ENCODE data around the gene PDE6A. TPM values are rescaled to one million over a fixed set of nuclear protein-coding genes. Genes with fewer than 3 reads are reported as not detected.

Gene PDE6A
- total RNA-seq, 1 experiment from 2014 or later: 2.6 TPM

DNA sequence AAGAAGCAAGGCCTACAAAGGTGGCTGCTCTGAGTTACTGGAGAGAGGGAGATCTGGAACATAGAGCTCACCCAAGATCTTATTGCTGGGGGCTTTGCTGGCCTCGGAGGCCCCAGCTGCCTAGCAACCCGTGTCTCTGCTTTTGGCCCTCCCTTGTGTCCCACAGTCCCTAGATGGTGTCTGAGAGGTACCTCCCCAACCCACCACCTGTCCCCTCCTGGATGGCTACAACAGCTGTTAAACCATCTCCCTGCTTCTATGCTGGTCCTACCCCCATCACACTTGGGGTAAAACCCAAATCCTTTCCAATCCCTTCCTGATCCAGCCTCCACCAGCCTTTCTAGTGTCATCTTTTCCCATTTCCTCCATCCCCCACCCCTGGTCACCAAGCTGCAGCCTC lies 127.9 kb downstream of the PDE6A start:
- no peaks in the 10 kb centered on the region for H3K27me3 Mint-ChIP-seq (ENCODE audit: insufficient read depth, unreplicated experiment)
- H3K4me1 ChIP-seq: no peaks in the 10 kb centered on the region
- no peaks in the 10 kb centered on the region for H3K4me1 Mint-ChIP-seq (ENCODE audit: low read depth, unreplicated experiment)
- H3K27me3 ChIP-seq (replicated peaks; ENCODE audit: control insufficient read depth, insufficient read depth, low read length): no peaks in the 10 kb centered on the region
- intact Hi-C loops (cut with micrococcal nuclease; ENCODE audit: unreplicated experiment): no loop called here
- BruUV-seq (replicated peaks): no TSS peak
- CTCF ChIA-PET: interaction anchor here (1.1 kb wide), 1 partner anchor 160 kb away, joined by 4 read pairs; no protein-coding TSS in a partner anchor
- TF ChIP-seq CTCF (IDR thresholded peaks at IDR 0.05; ENCODE audit: insufficient read depth in 1 of 2, low read depth in 1 of 2, low read length in 1 of 2, severe bottlenecking in 1 of 2, unreplicated experiment in 1 of 2): no peak
- POLR2A ChIA-PET: no interaction called here
- no peaks in the 10 kb centered on the region for H3K36me3 ChIP-seq (ENCODE audit: control insufficient read depth, insufficient read depth, low read length)
- H3K27ac Mint-ChIP-seq (ENCODE audit: unreplicated experiment): no peak overlapping the region
- no peaks in the 10 kb centered on the region for H3K9me3 Mint-ChIP-seq (ENCODE audit: unreplicated experiment)
- H3K9me3 ChIP-seq: no peaks in the 10 kb centered on the region
- no peak for DNase-seq
- no peak overlapping the region for H3K4me3 Mint-ChIP-seq (ENCODE audit: unreplicated experiment)
- H3K4me3 ChIP-seq (ENCODE audit: low read depth, low read length): no peak overlapping the region
- no peaks in the 10 kb centered on the region for H3K36me3 Mint-ChIP-seq (ENCODE audit: insufficient read depth, unreplicated experiment)

- Mint-ChIP-seq H3K4me1 (ENCODE audit: low read depth, unreplicated experiment) (peaks cover 8% of the 10 kb centered on the region), H3K27me3 (ENCODE audit: insufficient read depth, unreplicated experiment) (no peaks in the 10 kb centered on the region), H3K36me3 (ENCODE audit: insufficient read depth, unreplicated experiment) (no peaks in the 10 kb centered on the region), H3K9me3 (ENCODE audit: unreplicated experiment) (no peaks in the 10 kb centered on the region), H3K4me3 (ENCODE audit: unreplicated experiment) (no peak overlapping the region), H3K27ac (ENCODE audit: unreplicated experiment) (no peak overlapping the region)
- DNase-seq: no peak
- H3K36me3 ChIP-seq (ENCODE audit: control insufficient read depth, insufficient read depth, low read length): no peaks in the 10 kb centered on the region
- no peak for TF ChIP-seq CTCF (IDR thresholded peaks at IDR 0.05; ENCODE audit: insufficient read depth in 1 of 2, low read depth in 1 of 2, low read length in 1 of 2, severe bottlenecking in 1 of 2, unreplicated experiment in 1 of 2)
- no TSS peak for BruUV-seq (replicated peaks)
- no peak overlapping the region for H3K4me3 ChIP-seq (ENCODE audit: low read depth, low read length)
- POLR2A ChIA-PET: no interaction called here
- intact Hi-C loops (cut with micrococcal nuclease; ENCODE audit: unreplicated experiment): no loop called here
- no peaks in the 10 kb centered on the region for H3K9me3 ChIP-seq
- CTCF ChIA-PET: no interaction called here
- no peaks in the 10 kb centered on the region for H3K4me1 ChIP-seq
- H3K27me3 ChIP-seq (replicated peaks; ENCODE audit: control insufficient read depth, insufficient read depth, low read length): no peaks in the 10 kb centered on the region
Measured at GRCh38 chr5:149811453-149811852, 133.1 kb downstream of the PDE6A start.

DNA sequence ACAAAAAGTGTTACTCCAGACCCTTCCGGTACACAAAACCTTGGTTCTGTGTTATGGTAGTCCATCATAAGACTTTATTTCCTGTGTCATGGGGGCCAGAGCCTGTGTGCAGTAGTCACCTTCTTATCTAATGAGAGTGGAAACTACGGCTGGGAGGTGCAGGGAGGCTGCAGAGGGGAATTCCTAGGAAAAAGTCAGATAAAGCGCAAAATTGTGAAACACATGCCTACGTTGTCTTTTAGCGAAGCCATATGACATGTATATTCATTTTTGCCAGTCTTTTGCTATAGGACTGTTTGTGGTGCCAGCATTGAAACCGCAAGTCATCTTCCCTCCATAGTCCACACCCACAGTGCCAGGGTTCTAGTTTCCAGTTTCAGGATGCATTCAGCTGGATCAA lies 133.7 kb downstream of the PDE6A start:
- Mint-ChIP-seq H3K27me3 (ENCODE audit: insufficient read depth, unreplicated experiment) (no peaks in the 10 kb centered on the region), H3K9me3 (ENCODE audit: unreplicated experiment) (no peaks in the 10 kb centered on the region), H3K4me1 (ENCODE audit: low read depth, unreplicated experiment) (peaks cover 8% of the 10 kb centered on the region), H3K4me3 (ENCODE audit: unreplicated experiment) (no peak overlapping the region), H3K36me3 (ENCODE audit: insufficient read depth, unreplicated experiment) (no peaks in the 10 kb centered on the region), H3K27ac (ENCODE audit: unreplicated experiment) (no peak overlapping the region)
- peaks cover 2% of the 10 kb centered on the region; the same call in 1 of the 2 replicates for H3K4me1 ChIP-seq
- H3K27me3 ChIP-seq (replicated peaks; ENCODE audit: control insufficient read depth, insufficient read depth, low read length): no peaks in the 10 kb centered on the region
- ChIA-PET CTCF (no interaction called here), POLR2A (no interaction called here)
- TF ChIP-seq CTCF (IDR thresholded peaks at IDR 0.05; ENCODE audit: insufficient read depth in 1 of 2, low read depth in 1 of 2, low read length in 1 of 2, severe bottlenecking in 1 of 2, unreplicated experiment in 1 of 2): no peak
- no TSS peak for BruUV-seq (replicated peaks)
- intact Hi-C loops (cut with micrococcal nuclease; ENCODE audit: unreplicated experiment): no loop called here
- H3K36me3 ChIP-seq (ENCODE audit: control insufficient read depth, insufficient read depth, low read length): no peaks in the 10 kb centered on the region
- no peak overlapping the region for H3K4me3 ChIP-seq (ENCODE audit: low read depth, low read length)
- H3K9me3 ChIP-seq: no peaks in the 10 kb centered on the region
- DNase-seq: no peak
